Fibroblast of lung (primary cell): ENCODE measurements around the gene GNAT3. TPM values are rescaled to one million over a fixed set of nuclear protein-coding genes. Genes with fewer than 3 reads are reported as not detected.

Experiments used
- DNase-seq, 2 donors: peaks; one replicate each; pipeline versions ENCODE4 v3.0.0 to v3.0.0-alpha.2; 2010; ENCODE audit warnings: low read depth in 2 of 2
- H2AFZ ChIP-seq: 2 replicates; pipeline ENCODE4 v1.5.1; 2012; ENCODE audit warnings: low read length, control low read depth, inconsistent platforms
- H3K27ac ChIP-seq: 2 replicates; pipeline ENCODE4 v1.5.1; 2011; ENCODE audit warnings: low read length, control low read depth; ENCODE audit not compliant: insufficient read depth
- H3K27me3 ChIP-seq: 2 replicates; pipeline ENCODE4 v1.5.1; 2011; ENCODE audit warnings: mild to moderate bottlenecking, low read length; ENCODE audit not compliant: control insufficient read depth, insufficient read depth
- H3K36me3 ChIP-seq: 2 replicates; pipeline ENCODE4 v1.5.1; 2011; ENCODE audit warnings: low read length; ENCODE audit not compliant: control insufficient read depth, insufficient read depth
- H3K4me1 ChIP-seq: 2 replicates; pipeline ENCODE4 v1.5.1; 2011; ENCODE audit warnings: low read length; ENCODE audit not compliant: control insufficient read depth, insufficient read depth; ENCODE audit errors: extremely low read depth
- H3K4me2 ChIP-seq: 2 replicates; pipeline ENCODE4 v1.5.1; 2011; ENCODE audit warnings: low read length, control low read depth; ENCODE audit not compliant: insufficient read depth; ENCODE audit errors: extremely low read depth
- H3K4me3 ChIP-seq, 4 experiments: fragments of 200-600 bp in 1 of 4; sonication (generic) in 1 of 4; replicated peaks in 1 of 4; 2 replicates each; pipeline ENCODE4 v1.5.1; 2011 to 2016; ENCODE audit warnings: low read length in 4 of 4, low read depth in 3 of 4, mild to moderate bottlenecking in 3 of 4, control low read depth in 2 of 4, inconsistent platforms in 1 of 4, mixed read lengths in 1 of 4; ENCODE audit not compliant: insufficient read depth in 1 of 4; ENCODE audit errors: control extremely low read depth in 1 of 4
- H3K79me2 ChIP-seq: 2 replicates; pipeline ENCODE4 v1.5.1; 2012; ENCODE audit warnings: mild to moderate bottlenecking, low read length, inconsistent platforms; ENCODE audit not compliant: control insufficient read depth, insufficient read depth
- H3K9ac ChIP-seq: 2 replicates; pipeline ENCODE4 v1.5.1; 2011; ENCODE audit warnings: mild to moderate bottlenecking, low read length, control low read depth; ENCODE audit not compliant: insufficient read depth
- H3K9me3 ChIP-seq: 2 replicates; pipeline ENCODE4 v1.5.1; 2012; ENCODE audit warnings: low read depth, low read length; ENCODE audit not compliant: control insufficient read depth, insufficient read depth
- H4K20me1 ChIP-seq: 2 replicates; pipeline ENCODE4 v1.5.1; 2011; ENCODE audit warnings: low read length; ENCODE audit not compliant: control insufficient read depth, insufficient read depth; ENCODE audit errors: extremely low read depth
- EZH2 ChIP-seq: IDR thresholded peaks from 2 replicates; pipeline ENCODE4 v1.5.1; 2012; ENCODE audit warnings: low read length, control low read depth, mild to moderate bottlenecking; ENCODE audit errors: missing control alignments
- polyA plus RNA-seq, 2 donors: library from polyadenylated mRNA; depleted of rRNA in 1 of 2; stranded (reverse) in 1 of 2; unstranded in 1 of 2; fragments of >200 nt; gene quantifications; 2 replicates each; pipeline ENCODE4 v1.2.1, GENCODE V29; 2011 to 2012; ENCODE audit warnings: missing spikeins in 1 of 2
- total RNA-seq: library from RNA; depleted of rRNA; stranded (reverse); fragments of >200 nt; gene quantifications from 2 replicates; pipeline ENCODE4 v1.2.1, GENCODE V29; 2014
- TF ChIP-seq, protein P1 (sequence below), 2 donors: IDR thresholded peaks in 1 of 2; conservative IDR thresholded peaks in 1 of 2; 1 replicate in 1 of 2; 2 replicates in 1 of 2; pipeline ENCODE4 v1.5.1; 2011 to 2012; ENCODE audit warnings: low read length in 2 of 2, control low read depth in 1 of 2, inconsistent platforms in 1 of 2, low read depth in 1 of 2, mild to moderate bottlenecking in 1 of 2

Gene GNAT3
- total and polyA plus RNA-seq, 2 donors (not counting 1 experiment from before 2014, with no cell fraction given) = not detected

GRCh38 chr7:80440883-80441282 lies 71.0 kb downstream of the GNAT3 start:
- no peak overlapping the region for H3K4me2 ChIP-seq

DNA sequence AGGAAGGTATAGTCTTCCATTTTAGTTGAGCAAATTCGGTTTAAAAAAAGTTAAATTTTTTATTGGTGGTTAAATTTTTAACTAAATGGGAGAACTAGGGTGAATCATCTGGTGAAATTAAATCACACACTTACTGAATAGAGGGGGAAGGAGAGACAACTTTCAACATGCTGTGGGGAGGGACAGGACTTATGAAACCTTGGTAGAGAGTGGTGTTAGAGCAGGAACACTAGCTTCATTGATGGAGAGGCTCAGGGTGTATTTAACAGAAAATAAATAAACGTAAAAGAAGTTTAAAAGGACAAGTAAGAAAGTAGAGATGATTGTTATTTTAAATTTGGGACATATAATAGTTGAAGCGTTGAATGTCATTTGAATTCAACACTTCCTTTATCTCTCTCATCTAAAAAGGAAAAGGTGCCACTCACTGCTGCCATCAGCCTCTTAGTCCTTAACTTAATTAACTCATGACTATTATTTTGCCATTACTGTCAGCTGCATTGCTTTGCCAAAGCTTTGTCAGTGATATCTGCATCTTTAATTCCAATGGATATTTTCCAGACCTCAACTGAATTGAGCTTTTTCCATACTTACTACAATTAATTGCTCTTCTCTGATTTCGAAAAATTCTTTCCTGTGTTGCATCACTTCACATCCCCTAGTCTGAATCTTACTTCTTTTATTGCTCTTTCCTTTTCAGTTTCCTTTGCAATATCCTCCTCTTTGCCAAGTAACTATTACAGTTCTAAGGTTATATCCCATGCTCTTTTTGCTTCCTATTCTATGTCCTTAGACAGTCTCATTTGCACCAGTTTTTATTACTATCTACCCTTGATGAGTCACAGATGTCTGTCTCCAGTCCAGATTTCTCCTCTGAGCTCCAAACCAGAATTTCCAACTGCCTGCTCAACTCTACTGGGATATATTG lies 71.7 kb downstream of the GNAT3 start:
- Histone ChIP-seq H4K20me1 (no peaks in the 10 kb centered on the region), H3K79me2 (no peaks in the 10 kb centered on the region), H3K4me1 (peaks cover 4% of the 10 kb centered on the region), H3K27me3 (no peaks in the 10 kb centered on the region), H3K36me3 (no peaks in the 10 kb centered on the region), H3K27ac (no peak overlapping the region), H3K9me3 (no peaks in the 10 kb centered on the region), H3K9ac (no peak overlapping the region), H2AFZ (no peak overlapping the region), H3K4me2 (no peak overlapping the region), H3K4me3 (no peak overlapping the region)
- peak; percentile 63 to 74 for DNase-seq
- no peak for TF ChIP-seq EZH2
- TF ChIP-seq, protein P1, sequence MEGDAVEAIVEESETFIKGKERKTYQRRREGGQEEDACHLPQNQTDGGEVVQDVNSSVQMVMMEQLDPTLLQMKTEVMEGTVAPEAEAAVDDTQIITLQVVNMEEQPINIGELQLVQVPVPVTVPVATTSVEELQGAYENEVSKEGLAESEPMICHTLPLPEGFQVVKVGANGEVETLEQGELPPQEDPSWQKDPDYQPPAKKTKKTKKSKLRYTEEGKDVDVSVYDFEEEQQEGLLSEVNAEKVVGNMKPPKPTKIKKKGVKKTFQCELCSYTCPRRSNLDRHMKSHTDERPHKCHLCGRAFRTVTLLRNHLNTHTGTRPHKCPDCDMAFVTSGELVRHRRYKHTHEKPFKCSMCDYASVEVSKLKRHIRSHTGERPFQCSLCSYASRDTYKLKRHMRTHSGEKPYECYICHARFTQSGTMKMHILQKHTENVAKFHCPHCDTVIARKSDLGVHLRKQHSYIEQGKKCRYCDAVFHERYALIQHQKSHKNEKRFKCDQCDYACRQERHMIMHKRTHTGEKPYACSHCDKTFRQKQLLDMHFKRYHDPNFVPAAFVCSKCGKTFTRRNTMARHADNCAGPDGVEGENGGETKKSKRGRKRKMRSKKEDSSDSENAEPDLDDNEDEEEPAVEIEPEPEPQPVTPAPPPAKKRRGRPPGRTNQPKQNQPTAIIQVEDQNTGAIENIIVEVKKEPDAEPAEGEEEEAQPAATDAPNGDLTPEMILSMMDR (conservative IDR thresholded peaks at IDR 0.05 in 1 of 2, IDR thresholded peaks at IDR 0.05 in 1 of 2; ENCODE audit: low read depth in 1 of 2, low read length in 2 of 2) = no peak

More at GRCh38 chr7:80440883-80441282, 71.0 kb downstream of the GNAT3 start:
- Histone ChIP-seq H2AFZ (no peak overlapping the region), H3K4me3 (no peak overlapping the region), H4K20me1 (no peaks in the 10 kb centered on the region), H3K79me2 (no peaks in the 10 kb centered on the region), H3K36me3 (no peaks in the 10 kb centered on the region), H3K4me1 (peaks cover 4% of the 10 kb centered on the region), H3K27me3 (no peaks in the 10 kb centered on the region), H3K9me3 (no peaks in the 10 kb centered on the region), H3K9ac (no peak overlapping the region), H3K27ac (no peak overlapping the region)
- TF ChIP-seq, protein P1 (conservative IDR thresholded peaks at IDR 0.05 in 1 of 2, IDR thresholded peaks at IDR 0.05 in 1 of 2; ENCODE audit: low read depth in 1 of 2, low read length in 2 of 2) = no peak
- no peak for TF ChIP-seq EZH2
- peak; percentile 48 to 64 for DNase-seq

- Histone ChIP-seq H3K4me2 (no peak overlapping the region), H4K20me1 (no peaks in the 10 kb centered on the region), H3K36me3 (no peaks in the 10 kb centered on the region), H3K27me3 (no peaks in the 10 kb centered on the region), H3K9ac (no peak overlapping the region), H2AFZ (no peak overlapping the region), H3K27ac (no peak overlapping the region), H3K79me2 (no peaks in the 10 kb centered on the region), H3K4me1 (peaks cover 4% of the 10 kb centered on the region), H3K4me3 (no peak overlapping the region), H3K9me3 (no peaks in the 10 kb centered on the region)
- DNase-seq = no peak
- TF ChIP-seq EZH2 = no peak
- TF ChIP-seq, protein P1 (conservative IDR thresholded peaks at IDR 0.05 in 1 of 2, IDR thresholded peaks at IDR 0.05 in 1 of 2; ENCODE audit: low read depth in 1 of 2, low read length in 2 of 2) = no peak
These were observed 76.3 kb downstream of the GNAT3 start for GRCh38 chr7:80435521-80435920.
